CD4-positive, alpha-beta T cell (primary cell): Measurements from ENCODE around the gene AKT2. TPM values are rescaled to one million over a fixed set of nuclear protein-coding genes. Genes with fewer than 3 reads are reported as not detected.

Source experiments
- ATAC-seq: fragments of 200-7000 bp; cut with Tn5 transposase; one replicate; pipeline ENCODE4 v1.10.0; 2022; ENCODE audit warnings: mild to moderate bottlenecking; ENCODE audit not compliant: poor library complexity
- CTCF ChIA-PET: fragments of 350-600 bp; sonication (Branson Sonifier 250); formaldehyde crosslinking; loops from one replicate; lab custom pipeline; 2021; ENCODE audit warnings: antibody characterized with exemption, inconsistent platforms; lab: Charles Lee
- POLR2A ChIA-PET: fragments of 350-600 bp; sonication (Branson Sonifier 250); formaldehyde crosslinking; loops from one replicate; lab custom pipeline; 2021; ENCODE audit warnings: antibody characterized with exemption, inconsistent platforms; lab: Charles Lee
- DNase-seq, 14 experiments: peaks; one replicate each; pipeline ENCODE4 v3.0.0-alpha.2; 2013 to 2020; ENCODE audit warnings: mixed read lengths in 2 of 14
- H3K27ac ChIP-seq, 2 donors: one replicate each; pipeline versions ENCODE4 v1.5.1 to v1.7.0; 2013; ENCODE audit warnings: low read length in 2 of 2, low read depth in 1 of 2, mild to moderate bottlenecking in 1 of 2
- H3K27me3 ChIP-seq, 2 experiments: 1 replicate in 1 of 2; 2 replicates in 1 of 2; pipeline versions ENCODE4 v1.6.1 to v1.7.0; 2013; ENCODE audit warnings: low read length in 2 of 2, control low read depth in 1 of 2, mild to moderate bottlenecking in 1 of 2, moderate library complexity in 1 of 2; ENCODE audit not compliant: insufficient read depth in 2 of 2, control insufficient read depth in 1 of 2
- H3K36me3 ChIP-seq: one replicate; pipeline ENCODE4 v1.6.1; 2013; ENCODE audit warnings: low read length, control low read depth; ENCODE audit not compliant: insufficient read depth
- H3K4me1 ChIP-seq: one replicate; pipeline ENCODE4 v1.6.1; 2013; ENCODE audit warnings: low read length, control low read depth; ENCODE audit not compliant: insufficient read depth
- H3K4me3 ChIP-seq: one replicate; pipeline ENCODE4 v1.5.1; 2013; ENCODE audit warnings: mild to moderate bottlenecking, low read length, moderate library complexity
- H3K9me3 ChIP-seq, 2 experiments: 1 replicate in 1 of 2; 2 replicates in 1 of 2; pipeline versions ENCODE4 v1.6.1 to v1.7.0; 2013; ENCODE audit warnings: low read length in 2 of 2, mild to moderate bottlenecking in 2 of 2, control low read depth in 1 of 2, moderate library complexity in 1 of 2; ENCODE audit not compliant: control insufficient read depth in 1 of 2, insufficient read depth in 1 of 2
- H3K27ac Mint-ChIP-seq: one replicate; pipeline ENCODE4 v1.8.0; 2020; ENCODE audit warnings: mixed read lengths
- H3K27me3 Mint-ChIP-seq: one replicate; pipeline ENCODE4 v1.8.0; 2021; ENCODE audit warnings: mixed read lengths
- H3K36me3 Mint-ChIP-seq: one replicate; pipeline ENCODE4 v1.8.0; 2021; ENCODE audit warnings: low read depth, mixed read lengths
- H3K4me1 Mint-ChIP-seq: one replicate; pipeline ENCODE4 v1.8.0; 2021; ENCODE audit warnings: low read depth, mixed read lengths
- H3K4me3 Mint-ChIP-seq: one replicate; pipeline ENCODE4 v1.8.0; 2020; ENCODE audit warnings: mild to moderate bottlenecking, mixed read lengths
- H3K9me3 Mint-ChIP-seq: one replicate; pipeline ENCODE4 v1.8.0; 2020; ENCODE audit warnings: mixed read lengths
- intact Hi-C, 2 experiments: fragments of 100-400 bp; cut with DNase I in 1 of 2; cut with micrococcal nuclease in 1 of 2; formaldehyde crosslinking; loops; one replicate each; pipeline versions ENCODE4 v1.15.1 to v1.9.0; 2023 to 2025; cut with DNase I, micrococcal nuclease
- total RNA-seq, 174 experiments: library from RNA in 2 of 174; stranded (reverse) in 2 of 174; gene quantifications; one replicate each; pipeline ENCODE4 v1.2.3 and lab custom pipeline; 2021 to 2026
- TF ChIP-seq, protein P1 (sequence below): fragments of 200-600 bp; IDR thresholded peaks from one replicate; pipeline ENCODE4 v1.8.0; 2022; ENCODE audit warnings: antibody characterized with exemption, mild to moderate bottlenecking

AKT2 gene
- total RNA-seq, 2 experiments from 2014 or later = 197 to 199 TPM

DNA sequence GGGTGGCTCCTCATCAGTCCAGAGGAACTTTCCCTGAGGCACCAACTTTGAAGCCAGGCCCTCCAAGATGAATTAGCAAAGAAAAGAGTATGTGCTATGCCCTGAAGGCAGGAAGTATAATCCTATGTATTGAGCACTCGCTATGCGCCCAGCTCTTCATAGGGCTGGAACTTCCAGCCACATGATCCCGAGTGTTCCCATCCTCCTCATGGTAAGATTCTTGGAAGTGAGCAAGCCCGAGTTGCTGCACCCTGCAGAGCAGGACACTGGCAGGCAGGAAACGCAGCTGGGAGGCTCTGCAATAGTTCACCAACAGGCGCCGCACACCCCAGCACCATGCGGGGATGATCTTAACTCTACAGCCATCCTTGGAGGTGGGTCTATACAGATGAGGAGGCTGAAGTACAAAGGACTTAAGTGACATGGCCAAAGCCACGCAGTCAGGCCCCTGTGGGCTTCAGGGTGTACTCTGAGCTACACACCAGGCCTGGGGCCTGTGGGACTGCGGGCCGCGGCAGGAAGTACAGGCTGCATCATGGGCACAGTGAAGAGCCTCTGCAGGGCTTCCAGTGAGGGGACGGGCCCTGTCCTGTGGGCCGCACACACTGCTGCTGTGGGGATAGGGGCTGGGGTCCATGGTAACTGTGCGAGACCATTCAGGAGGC lies 37.9 kb upstream of the AKT2 start:
- Mint-ChIP-seq H3K4me3 (no peak overlapping the region), H3K27me3 (no peaks in the 10 kb centered on the region), H3K27ac (no peak overlapping the region), H3K4me1 (no peaks in the 10 kb centered on the region), H3K9me3 (no peaks in the 10 kb centered on the region), H3K36me3 (peaks cover 76% of the 10 kb centered on the region)
- Histone ChIP-seq H3K36me3 (peaks cover 66% of the 10 kb centered on the region), H3K27ac (no peak overlapping the region), H3K27me3 (no peaks in the 10 kb centered on the region), H3K4me3 (no peak overlapping the region), H3K9me3 (no peaks in the 10 kb centered on the region), H3K4me1 (no peaks in the 10 kb centered on the region)
- no peak for ATAC-seq
- POLR2A ChIA-PET = no interaction called here
- intact Hi-C loops = no loop called here
- DNase-seq = no peak
- CTCF ChIA-PET = no interaction called here
- TF ChIP-seq, protein P1, sequence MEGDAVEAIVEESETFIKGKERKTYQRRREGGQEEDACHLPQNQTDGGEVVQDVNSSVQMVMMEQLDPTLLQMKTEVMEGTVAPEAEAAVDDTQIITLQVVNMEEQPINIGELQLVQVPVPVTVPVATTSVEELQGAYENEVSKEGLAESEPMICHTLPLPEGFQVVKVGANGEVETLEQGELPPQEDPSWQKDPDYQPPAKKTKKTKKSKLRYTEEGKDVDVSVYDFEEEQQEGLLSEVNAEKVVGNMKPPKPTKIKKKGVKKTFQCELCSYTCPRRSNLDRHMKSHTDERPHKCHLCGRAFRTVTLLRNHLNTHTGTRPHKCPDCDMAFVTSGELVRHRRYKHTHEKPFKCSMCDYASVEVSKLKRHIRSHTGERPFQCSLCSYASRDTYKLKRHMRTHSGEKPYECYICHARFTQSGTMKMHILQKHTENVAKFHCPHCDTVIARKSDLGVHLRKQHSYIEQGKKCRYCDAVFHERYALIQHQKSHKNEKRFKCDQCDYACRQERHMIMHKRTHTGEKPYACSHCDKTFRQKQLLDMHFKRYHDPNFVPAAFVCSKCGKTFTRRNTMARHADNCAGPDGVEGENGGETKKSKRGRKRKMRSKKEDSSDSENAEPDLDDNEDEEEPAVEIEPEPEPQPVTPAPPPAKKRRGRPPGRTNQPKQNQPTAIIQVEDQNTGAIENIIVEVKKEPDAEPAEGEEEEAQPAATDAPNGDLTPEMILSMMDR = no peak

DNA sequence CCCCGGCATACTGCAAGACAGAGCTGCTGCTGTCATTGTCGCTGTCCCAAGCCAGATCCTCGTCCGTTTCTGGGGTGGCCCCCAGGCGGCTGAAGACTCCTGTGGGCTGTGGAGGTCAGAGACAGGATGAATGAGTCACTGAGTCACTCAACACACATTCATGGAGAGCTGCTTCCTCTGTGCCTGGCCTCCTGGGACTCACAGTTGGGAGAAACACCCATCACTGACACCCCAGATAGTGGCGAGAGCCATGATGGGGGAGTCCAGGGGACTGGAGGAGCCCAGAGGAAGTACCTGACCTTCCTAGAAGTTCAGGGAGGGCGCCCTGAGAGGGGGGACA lies 37.1 kb upstream of the AKT2 start:
- Mint-ChIP-seq H3K9me3 (no peaks in the 10 kb centered on the region), H3K4me1 (no peaks in the 10 kb centered on the region), H3K27me3 (no peaks in the 10 kb centered on the region), H3K4me3 (no peak overlapping the region), H3K27ac (no peak overlapping the region), H3K36me3 (peaks cover 74% of the 10 kb centered on the region)
- peaks cover 58% of the 10 kb centered on the region for H3K36me3 ChIP-seq
- intact Hi-C loops = no loop called here
- POLR2A ChIA-PET = no interaction called here
- no peaks in the 10 kb centered on the region for H3K9me3 ChIP-seq
- TF ChIP-seq, protein P1 = no peak
- DNase-seq = no peak
- no peak overlapping the region for H3K27ac ChIP-seq
- no peak overlapping the region for H3K4me3 ChIP-seq
- no peaks in the 10 kb centered on the region for H3K4me1 ChIP-seq
- ATAC-seq = no peak
- H3K27me3 ChIP-seq = no peaks in the 10 kb centered on the region
- CTCF ChIA-PET = no interaction called here

DNA sequence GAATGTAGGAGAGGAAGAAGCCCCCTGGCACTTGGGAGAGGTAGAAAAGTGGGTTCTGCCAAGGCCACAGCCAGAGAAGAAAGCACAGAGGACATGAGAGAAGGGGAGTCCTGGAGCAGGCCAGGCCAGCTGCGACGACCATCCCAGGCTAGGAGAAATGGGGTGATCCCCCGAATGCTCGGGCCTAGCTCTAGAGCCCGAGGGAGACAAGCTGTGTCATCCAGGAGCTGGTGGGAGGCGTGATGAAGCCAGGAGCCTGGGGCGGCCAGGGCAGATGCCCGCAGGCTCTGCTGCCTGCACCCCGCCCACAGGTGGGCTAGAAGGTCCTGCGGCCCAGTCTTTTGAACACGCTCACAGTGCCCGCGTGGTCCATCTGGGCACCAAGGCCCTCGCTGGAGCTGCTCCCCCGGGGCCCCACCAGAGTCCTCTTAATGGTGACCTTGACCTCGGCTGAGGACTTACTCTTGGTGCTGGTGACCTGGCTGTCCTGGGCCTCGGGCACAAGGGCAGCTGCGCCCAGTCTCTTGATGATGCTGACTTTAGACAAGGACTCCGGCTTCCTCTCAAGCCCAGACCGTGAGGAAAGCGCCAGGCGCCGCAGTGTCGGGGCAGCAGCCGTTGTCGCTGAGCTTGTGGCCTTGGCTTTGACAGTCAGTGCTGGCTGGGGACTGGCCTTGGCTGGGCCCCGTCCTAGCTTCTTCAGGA lies 36.6 kb upstream of the AKT2 start:
- TF ChIP-seq, protein P1 = no peak
- Mint-ChIP-seq H3K4me3 (no peak overlapping the region), H3K36me3 (peaks cover 71% of the 10 kb centered on the region), H3K27ac (no peak overlapping the region), H3K27me3 (no peaks in the 10 kb centered on the region), H3K4me1 (no peaks in the 10 kb centered on the region), H3K9me3 (no peaks in the 10 kb centered on the region)
- Histone ChIP-seq H3K4me1 (no peaks in the 10 kb centered on the region), H3K27me3 (no peaks in the 10 kb centered on the region), H3K27ac (no peak overlapping the region), H3K9me3 (no peaks in the 10 kb centered on the region), H3K36me3 (peaks cover 57% of the 10 kb centered on the region), H3K4me3 (no peak overlapping the region)
- CTCF ChIA-PET = no interaction called here
- intact Hi-C loops = no loop called here
- ATAC-seq (no peak), DNase-seq (no peak)
- POLR2A ChIA-PET = no interaction called here
